Activated CD8-positive, alpha-beta memory T cell treated with anti-CD3 and anti-CD28 coated beads for 24 hours (primary cell): ENCODE data around the gene MFSD12.
"Not testable (repeated sequence)": the region's sequence is repeated elsewhere in the genome, so short reads cannot be mapped to it uniquely, and the experiment has no call there.

Source experiments
- DNase-seq: peaks from one replicate; pipeline ENCODE4 v3.0.0-alpha.2; 2020

The MFSD12 gene

DNA sequence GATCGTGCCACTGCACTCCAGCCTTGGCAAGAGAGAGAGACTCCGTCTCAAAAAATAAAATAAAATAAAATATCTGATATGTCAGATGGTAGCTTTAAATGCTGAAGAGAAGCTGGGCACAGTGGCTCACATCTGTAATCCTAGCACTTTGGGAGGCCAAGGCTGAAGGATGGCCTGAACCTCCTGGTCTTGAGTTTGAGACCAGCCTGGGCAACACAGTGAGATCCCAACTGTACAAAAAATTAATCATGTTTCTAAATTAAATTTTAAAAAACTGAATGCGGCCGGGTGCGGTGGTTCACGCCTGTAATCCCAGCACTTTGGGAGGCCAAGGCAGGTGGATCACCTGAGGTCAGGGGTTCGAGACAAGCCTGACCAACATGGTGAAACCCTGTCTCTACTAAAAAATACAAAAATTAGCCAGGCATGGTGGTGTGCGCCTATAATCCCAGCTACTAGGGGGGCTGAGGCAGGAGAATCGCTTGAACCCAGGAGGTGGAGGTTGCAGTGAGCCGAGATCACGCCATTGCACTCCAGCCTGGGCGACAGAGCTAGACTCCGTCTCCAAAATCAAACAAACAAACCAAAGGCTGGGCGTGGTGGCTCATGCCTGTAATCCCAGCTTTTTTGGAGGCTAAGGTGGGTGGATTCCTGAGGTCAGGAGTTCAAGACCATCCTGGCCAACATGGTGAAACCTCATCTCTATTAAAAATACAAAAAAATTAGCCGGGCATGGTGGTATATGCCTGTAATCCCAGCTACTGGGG is 26.8 kb upstream of the MFSD12 start:
- DNase-seq = not testable (repeated sequence)

DNA sequence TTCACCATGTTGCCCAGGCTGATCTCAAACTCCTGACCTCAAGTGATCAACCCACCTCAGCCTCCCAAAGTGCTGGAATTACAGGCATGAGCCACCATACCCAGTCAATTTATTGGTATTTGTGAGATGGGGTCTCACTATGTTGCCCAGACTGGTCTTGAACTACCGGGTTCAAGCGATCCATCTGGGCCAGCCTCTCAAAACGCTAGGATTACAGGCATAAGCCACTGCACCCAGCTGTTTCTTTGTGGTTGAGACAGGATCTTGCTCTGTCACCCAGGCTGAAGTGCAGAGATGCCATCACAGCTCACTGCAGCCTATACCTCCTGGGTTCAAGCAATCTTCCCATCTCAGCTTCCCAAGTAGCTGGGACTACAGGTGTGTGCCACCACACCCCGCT is 24.4 kb upstream of the MFSD12 start:
- not testable (repeated sequence) for DNase-seq

DNA sequence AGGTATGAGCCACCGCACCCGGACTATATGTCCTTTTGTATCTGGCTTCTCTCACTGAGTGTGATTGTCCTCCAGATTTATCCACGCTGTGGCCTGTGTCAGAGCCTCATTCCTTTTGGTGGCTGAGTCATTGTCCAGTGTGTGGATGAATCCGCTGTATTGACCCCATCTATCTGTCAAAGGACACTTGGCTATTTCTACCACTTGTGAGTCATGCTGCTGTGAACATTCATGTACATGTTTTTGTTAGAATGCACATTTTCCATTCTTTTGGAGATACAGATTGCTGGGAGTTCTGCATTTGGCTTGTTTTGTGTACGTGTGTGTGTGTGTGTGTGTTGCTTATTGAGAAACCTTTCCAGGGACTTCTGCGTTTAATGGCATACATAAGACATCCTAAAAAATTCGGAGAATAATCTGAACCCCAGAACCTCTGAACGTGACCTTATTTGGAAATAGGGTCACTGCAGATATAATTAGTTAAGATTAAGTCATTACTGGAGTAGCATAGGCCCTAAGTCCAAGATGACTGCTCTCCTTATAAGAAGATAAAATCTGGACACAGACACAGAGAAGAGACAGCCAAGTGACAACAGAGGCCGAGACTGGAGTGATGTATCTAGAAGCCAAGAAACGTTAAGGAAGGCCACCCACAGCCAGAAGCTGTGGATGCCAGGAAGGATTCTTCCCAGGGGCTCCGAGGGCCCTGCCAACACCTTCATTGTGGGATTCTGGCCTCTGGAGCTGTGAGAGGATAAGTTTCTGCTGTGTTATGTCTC is 23.0 kb upstream of the MFSD12 start:
- no peak for DNase-seq

DNA sequence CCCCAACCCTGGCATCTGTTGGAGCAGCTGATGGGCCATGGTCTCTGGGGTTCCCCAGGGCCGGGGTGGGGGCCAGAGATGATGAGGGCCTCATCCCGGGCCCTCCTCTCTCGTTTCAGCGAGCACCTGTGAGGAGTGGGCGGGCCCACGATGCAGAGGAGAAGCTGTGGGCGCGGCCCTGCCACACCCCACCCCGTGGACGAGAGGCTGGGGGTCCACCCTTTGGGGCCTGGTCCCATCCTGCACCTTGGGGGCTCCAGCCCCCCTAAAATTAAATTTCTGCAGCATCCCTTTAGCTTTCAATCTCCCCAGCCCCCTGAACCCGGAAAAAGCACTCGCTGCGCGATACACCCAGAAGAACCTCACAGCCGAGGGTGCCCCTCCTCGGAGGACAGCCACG is 21.0 kb upstream of the MFSD12 start:
- no peak for DNase-seq

DNA sequence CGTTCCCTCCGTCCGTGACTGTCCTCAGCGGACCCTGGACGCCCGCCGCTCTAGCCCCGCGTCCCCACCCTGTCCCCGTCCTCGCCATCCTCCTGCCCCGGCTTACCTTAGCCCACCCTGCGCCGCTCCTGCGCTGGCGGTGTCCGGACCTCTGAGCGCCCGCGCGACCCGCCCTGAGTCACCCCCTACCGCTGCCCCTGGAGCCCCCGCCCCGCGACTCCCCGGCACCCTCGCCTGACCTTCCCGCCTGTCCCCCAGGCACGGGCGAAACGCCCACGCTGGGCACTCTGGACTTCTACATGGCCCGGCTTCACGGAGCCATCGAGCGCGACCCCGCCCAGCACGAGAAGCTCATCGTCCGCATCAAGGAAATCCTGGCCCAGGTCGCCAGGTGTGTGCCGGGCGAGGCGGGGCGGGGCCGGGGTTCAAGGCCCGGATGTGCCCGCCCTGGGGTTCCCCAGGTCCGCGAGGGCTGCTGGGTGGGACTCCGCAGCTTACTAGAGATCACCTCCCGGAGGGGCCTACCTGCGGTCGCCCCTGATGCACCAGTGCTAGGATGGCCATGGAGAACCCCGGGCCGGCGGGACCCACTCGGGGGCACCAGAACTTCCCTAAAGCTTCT is 20.4 kb upstream of the MFSD12 start:
- no peak for DNase-seq

DNA sequence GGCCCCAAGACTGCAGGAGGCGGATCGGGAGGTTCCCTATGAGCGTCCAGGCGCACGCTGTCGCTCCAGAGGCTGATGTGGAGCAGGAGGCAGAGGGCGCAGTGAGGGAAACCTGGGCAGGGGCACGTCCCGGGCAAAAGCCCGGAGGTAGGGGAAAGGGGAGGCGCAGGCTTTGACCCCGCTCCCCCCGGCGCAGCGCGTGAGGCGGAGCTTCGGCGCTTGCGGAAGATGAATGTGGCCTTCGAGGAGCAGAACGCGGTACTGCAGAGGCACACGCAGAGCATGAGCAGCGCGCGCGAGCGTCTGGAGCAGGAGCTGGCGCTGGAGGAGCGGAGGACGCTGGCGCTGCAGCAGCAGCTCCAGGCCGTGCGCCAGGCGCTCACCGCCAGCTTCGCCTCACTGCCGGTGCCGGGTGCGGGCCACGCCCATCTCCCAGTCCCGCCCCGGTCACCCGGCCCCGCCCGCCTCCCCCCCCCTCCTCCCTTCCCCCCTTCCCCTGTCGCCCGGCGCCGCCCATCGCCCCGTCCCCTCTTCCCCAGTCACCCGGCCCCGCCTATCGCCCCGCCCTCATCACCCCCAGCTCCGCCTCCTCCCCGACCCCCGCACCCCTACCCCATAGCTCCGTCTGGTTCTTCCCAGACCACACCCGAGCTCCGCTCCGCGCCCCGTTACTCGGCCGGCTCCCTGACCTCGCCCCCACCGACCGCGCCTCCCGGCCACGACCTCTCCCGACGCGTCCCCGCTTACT is 19.5 kb upstream of the MFSD12 start:
- no peak for DNase-seq

DNA sequence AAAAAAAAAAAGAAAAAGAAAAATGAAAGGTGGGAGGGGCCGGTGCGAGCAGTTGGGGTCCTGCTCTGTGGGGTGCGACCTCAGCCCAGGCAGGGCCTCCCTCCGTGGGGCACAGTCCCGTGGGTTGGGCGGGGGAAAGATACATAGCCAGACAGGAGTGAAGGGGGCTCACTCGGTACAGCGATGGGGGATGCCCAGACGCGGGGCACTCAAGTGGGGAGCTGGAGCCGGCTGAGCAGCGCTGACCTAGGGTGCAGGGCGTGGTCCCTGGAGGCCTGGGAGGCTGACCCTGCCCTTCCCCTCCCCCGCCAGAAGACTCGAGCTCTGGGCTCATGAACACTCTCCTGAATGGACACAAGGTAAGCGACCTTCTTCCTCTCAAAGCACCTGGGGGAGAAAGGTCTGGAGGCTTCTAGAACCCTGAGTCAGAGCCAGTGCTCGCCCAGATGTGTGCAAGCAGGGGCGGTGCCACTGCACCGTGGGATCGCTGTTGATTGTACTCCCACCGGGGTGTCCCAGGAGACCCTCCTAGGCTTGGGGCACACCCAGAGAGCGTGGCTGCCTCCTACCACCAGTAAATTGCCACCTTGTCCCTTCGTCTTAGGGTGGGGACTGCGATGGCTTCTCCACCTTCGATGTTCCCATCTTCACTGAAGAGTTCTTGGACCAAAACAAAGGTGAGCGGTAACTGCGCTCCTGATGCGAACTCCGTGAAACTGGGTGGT is 18.7 kb upstream of the MFSD12 start:
- no peak for DNase-seq

DNA sequence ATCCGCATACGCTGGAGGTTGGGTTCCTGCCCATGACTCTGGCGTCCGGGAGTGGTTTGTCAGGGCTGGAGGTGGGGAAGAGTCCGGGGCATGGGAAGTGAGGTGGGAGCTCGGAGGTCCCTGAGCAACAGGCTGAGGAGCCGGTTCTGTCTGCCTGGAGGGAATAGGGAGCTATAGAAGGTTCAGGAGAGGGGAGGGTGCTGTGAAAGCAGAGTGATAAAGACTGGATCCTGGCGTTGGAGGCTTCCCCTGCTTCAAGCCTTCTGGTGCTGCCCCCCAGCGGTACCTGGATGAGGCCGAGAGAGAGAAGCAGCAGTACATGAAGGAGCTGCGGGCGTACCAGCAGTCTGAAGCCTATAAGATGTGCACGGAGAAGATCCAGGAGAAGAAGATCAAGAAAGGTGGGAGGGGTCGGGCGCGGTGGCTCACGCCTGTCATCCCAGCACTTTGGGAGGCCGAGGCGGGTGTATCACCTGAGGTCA is 17.9 kb upstream of the MFSD12 start:
- no peak for DNase-seq

DNA sequence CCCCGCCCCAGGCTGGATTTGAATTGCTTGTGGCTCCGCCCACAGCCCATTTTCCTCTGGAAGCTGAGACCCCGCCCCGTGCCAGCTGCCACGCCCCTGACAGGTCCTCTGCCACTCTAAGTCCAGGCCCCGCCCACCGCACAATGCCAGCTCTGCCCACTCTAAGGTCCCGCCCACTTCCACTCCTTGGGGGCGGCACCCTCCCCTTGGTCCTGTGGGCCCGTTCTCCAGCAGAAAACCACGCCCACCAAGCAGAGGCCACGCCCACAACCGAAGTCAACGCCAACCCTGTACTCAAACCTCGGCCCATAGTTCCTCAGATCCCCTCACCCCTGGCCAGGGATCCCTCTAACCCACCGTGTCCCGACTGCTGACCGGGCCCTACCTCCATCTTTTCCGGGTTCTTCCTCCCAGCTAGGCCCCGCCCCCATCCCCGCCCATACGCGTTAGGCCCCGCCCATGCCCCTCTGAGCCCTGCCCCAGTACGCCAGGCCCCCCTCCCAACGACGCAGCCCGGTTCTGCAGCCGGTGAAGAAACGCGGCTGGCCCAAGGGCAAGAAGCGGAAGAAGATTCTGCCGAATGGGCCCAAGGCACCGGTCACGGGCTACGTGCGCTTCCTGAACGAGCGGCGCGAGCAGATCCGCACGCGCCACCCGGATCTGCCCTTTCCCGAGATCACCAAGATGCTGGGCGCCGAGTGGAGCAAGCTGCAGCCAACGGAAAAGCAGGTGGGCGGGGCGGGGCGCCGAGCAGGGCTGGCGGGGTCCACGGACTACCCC is 16.7 kb upstream of the MFSD12 start:
- peak; percentile 89 for DNase-seq

DNA sequence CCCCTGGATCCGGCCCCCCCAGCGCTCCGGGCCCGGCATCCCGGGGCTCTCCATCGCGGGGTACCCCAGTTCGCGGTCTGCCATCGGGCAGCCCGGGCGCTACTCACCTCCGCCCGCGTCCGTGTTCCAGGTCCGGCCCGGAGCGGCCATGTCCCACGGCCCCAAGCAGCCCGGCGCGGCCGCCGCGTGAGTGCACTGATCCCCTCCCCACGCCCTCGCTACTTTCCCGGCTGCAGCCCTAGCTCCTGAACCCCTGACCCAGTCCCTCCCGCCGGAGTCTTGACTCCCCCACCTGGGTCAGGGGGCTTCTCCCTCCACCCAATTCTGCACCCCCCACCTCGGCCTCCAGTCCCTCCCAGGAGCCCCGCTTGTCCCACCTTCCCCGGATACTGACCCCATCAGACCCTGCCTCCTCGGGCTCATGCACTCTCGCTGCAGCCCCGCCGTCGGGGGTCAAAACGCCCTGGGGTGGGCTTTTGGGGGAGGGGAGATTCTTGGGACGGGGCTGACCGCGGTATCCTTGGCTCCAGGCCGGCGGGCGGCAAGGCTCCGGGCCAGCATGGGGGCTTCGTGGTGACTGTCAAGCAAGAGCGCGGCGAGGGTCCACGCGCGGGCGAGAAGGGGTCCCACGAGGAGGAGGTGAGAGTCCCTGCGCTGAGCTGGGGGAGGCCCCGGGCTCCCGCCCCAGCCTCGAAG is 15.9 kb upstream of the MFSD12 start:
- no peak for DNase-seq

DNA sequence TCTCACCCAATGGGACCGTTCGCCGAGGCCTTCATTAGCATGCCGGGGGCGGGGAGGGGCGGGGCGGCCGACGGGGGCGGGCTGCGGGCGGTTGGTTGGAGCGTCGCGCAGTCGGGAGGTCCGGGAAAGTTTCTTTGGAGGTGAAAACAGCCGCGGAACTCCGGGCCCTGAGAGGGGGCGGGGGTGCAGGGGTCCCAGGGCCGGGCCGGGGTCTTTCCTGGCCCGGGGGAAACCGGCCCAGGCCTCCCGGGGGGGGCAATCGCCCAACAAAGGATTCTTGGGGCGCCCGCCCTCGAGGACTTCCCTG is 15.4 kb upstream of the MFSD12 start, which contains the start of gene HMG20B:
Gene HMG20B (plus strand): TSS at position 90 of the 307 bp plus-strand sequence. CDS start 366 bp downstream, outside the sequence.
- DNase-seq = no peak

DNA sequence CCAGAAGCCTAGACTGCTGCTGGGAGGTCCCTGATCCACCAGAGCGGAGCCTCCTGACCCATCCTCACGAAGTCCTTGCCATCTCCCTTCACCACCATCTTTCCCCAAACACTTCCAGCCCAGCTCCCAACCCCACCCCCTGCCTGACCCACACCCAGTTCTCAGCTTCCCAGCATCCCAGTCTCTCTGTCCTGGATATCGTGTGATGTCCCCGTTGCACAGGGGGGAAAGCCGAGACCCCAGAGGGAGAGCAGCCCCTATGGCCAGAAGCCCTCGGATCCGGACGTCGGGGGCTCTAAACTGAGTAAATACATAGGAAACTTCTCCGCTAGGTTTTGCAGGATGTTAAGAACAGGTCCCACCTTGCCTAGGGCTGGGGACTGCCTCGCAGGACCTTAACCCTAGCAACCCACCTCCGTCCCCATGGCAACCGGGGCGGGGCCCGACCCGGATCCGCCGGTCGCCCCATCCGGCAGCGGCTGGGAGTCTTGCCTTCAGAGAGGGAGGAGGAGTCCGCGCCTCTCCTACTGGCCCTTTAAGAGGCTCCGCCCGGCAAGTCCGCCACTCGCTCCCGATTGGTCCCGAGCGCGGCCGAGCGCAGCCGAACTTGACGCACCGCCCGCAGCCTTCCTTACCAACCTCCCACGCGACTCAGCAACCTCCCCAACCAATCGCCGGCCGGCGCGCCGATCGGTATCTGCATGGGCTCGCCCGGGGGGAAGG is 14.9 kb upstream of the MFSD12 start:
- peak; percentile 99 for DNase-seq

DNA sequence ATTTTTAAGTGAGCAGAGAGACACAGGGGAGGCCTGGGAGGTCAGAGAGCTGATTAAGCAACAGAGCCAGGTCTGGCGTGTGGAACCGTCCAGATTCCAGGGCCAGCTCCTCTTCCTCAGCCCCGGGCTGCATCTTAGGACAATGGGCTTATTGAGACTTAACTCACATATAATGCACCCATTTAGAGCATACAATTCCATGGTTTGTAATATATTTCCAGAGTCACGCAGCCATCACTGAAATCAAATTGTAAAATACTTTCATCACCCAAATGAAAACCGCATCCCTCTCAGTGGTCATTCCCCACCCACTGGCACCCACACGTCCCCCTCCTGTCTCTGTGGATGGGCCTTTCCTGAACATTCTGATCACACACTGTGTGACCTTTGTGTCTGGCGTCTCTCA is 13.2 kb upstream of the MFSD12 start:
- DNase-seq = no peak

DNA sequence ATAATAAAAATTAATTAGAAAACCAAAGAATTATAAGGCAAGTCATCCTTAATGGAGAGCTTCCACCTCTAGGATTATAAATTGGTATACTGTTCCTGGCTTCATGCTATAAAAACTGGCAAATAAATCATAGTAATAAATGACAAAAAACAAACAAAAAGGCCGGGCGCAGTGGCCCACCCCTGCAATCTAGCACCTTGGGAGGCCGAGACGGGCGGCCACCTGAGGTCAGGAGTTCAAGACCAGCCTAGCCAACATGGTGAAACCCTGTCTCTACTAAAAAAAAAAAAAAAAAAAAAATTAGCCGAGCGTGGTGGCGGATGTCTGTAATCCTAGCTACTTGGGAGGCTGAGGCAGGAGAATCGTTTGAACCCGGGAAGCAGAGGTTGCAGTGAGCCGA is 12.7 kb upstream of the MFSD12 start:
- DNase-seq = not testable (repeated sequence)

DNA sequence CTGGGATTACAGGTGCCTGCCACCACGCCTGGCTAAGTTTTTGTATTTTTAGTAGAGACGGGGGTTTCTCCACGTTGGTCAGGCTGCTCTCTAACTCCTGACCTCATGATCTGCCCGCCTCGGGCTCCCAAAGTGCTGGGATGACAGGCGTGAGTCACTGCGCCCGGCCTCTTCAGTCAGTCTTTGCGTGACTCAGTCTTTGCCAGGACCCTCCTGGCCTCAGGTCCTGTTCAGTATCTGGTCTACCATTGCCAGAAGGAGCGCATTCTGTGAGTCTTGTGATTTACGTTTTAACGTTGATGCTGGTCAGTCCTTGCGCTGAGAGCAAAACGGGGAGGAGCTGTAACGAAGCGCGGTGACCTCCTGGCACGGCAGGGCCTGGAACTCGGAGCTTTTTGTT is 7.8 kb upstream of the MFSD12 start:
- DNase-seq = no peak

DNA sequence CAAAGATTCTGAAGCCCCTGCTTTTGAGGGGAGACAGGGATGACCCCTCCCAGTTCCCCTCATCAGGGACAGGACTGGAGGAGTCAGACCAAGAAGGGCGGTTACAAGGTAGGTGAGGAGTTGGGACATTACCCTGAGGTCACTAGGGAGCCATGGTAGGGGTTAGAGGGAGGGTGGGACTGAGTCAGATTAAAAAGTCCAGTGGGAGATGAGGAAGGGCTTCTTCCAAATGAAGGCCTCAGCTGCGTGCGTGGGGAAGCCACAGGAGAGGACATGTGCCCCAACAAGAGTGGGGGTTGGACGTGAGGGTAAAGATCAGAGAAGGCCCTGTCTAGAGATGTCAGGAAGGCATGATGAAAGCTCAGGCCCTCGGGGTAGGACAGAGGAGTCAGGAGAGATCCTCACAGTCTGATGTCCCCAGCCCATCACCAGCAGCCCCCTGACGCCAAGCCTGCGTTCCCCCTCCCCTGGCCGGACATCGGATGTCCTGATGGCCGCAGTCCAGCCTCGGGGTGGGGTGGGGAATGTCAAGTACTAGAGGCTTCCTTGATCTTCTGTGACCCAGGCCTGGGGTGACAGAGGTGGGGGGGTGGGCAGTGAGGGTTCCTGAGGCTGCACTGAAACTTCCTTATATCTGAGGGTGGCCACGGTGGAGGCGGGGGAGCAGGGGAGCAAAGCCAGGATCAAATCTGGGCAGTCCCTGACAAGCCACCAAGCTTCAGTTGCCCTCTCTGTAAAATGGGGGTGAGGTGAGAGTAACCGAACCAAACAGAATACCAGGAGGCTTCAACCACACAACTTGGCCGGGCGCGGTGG is 6.5 kb upstream of the MFSD12 start:
- no peak for DNase-seq

DNA sequence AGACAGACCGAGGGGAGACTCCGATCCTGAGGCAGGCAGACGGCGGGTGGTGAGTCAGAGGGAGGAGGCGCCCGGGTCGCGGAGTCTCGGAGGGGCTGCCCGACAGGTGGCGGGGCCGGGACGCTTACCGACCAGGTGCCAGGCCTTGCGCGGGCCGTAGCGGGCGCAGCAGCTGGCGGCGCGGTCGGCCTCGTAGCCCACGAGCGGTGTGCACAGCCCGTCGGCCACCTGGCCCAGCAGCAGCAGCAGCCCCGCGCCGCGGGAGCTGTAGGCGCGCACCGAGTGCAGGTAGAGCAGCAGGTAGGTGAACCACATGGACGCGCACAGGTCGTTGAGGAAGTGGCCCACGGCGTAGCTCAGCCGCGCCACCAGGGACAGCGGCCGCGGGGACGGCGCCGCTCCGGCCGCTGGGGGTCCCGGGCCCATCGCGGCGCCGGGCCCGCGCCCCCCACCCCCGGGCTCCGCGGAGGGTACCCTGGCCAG is 367 bp downstream of the MFSD12 start:
- DNase-seq = peak; percentile 86

DNA sequence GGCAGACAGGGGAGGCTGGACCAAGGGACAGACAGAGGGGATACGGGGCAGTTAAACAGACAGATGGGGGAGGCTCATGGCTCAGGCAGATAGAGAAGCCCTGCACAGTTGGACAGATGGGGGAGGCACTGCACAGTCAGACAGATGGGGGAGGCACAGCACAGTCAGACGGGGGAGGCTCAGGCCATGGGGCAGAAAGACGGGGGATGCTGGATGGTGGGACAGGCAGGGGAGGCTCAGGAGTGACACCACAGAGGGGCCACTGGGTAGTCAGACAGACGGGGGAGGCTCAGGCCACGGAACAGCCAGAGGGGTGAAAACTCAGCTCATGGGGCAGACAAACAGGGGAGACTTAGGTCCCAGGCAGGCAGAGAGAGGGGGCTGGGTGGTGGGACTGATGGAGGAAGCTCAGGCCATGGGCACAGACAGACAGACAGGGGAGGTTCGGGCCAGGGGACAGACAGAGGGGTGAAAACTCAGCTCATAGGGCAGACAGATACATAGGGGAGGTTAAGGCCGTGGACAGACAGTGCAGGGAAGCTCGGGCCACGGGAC is 886 bp downstream of the MFSD12 start:
- no peak for DNase-seq
